COR-L47 (cell line): ENCODE results near the gene VASN.

Experiments used
- DNase-seq: peaks from one replicate; lab custom pipeline; 2025; lab: John Stamatoyannopoulos, UW

Gene VASN

DNA sequence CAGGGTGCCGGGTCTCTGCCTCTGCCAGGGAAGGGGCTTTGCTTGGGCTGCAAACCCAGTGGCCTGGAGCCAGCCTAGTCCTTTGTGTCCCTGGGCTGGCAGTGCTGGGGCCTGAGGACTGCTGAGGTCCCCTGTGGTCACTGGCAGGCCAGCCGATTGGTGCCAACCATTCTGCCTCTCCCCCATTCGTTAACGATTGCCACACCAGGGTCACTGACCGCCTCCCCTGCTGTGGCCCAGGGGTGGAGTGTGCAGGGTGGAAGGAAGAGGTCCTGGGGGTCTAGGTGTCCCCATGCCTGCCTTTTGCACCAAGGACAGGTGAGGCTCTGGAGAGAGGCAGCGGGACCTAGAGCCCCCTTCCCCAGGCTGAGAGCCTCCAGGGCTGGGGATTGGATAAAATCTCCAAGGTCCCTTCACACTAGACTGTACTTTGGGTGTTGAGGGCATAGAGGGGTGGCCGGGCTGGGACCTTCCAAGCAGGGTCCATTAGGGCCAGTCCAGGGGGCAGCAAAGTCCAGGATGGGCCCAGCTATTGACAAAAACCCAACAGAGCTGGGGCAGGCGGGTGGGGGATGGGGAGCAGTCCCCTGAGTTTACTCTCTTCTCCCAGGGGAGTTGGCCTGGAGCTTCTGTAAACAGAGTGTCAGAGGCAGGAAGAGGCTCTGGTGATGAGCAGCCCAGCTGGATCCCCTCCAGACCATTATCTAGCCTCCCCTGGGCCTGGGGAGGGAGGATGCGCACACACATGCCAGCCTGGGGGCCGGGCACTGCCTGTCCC lies 1.1 kb downstream of the VASN start:
- peak; percentile 98 for DNase-seq

- peak; percentile 61 for DNase-seq
Observed at GRCh38 chr16:4373356-4373908, 1.8 kb downstream of the VASN start.

DNA sequence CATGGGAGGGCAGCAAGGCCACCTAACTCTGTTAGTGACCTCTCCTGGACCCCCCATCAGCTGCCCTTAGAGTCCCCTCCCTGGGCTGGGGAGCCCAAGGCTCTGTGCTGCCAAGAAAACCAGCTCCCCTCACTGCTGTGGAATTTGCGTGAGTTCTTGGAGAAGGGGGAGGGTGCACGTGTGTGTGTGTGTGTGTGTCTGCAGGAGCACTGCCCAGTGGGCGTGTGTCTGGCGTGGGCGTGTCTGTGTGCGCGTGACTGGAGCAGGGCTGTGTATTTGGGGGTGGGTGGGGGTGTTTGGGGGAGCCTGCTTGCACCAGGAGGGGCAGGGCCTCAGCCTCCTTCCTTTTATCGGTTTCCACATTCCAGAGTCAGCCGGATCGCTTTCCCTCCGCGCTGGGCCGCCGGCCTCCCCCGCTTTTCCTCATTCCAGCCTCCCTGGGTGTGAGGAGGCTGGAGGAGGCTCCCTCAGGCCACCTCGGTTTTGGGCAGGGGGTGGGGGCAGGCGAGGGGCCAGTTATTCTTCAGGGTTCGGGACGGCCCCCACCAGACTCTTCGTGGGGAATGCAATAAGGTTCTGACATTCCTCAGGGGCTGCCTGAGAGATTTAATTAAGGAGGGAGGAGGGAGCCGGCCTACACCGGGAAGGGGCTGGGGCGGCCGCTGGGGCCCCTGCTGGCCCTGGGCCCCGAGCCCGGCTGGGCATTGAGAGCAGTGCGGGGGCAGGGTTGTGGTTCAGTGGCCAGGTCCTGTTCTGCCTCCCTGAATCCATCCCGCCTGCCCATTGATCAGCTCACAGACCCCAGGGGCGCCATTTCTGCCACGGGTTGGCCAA lies 2.5 kb downstream of the VASN start:
- no peak for DNase-seq

GRCh38 chr16:4375717-4376116 lies 4.1 kb downstream of the VASN start:
- no peak for DNase-seq

DNA sequence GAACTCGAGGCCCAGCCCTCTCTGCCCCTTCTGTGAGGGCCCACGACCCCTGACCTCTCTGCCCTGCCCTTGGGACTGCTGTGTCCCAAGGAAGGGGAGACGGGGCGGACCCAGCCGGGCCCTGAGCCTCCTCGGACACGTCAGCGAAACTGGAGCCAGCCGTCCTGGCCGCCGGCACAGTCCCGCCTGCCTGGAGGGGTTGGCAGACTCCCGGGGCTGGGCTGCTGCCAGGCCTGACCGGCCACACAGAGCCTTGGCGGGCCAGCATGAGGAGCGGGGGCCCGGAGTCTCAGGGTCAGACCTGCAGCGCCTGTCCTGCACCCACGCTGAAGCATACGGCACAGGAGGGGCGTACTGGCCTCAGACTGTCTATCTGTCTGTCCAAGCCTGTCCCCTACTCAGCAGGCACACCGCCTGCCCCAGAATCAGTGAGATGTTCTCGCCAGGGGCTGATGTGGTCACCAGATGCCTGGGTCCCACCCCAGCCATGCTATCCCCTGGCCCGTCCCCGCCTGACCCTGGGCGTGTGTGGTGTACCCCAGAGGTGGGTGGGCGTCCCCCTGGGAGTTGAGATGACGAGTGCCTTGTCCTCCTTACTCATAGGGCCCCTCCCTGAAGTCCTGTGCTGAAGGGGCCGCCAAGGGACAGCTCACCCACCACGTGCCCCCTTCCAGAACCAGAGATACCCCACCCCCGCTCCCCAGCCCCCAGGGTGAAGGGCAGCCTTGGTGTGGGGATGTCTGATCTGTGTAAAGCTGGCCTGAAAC lies 4.7 kb downstream of the VASN start:
- no peak for DNase-seq

- no peak for DNase-seq
Observed at GRCh38 chr16:4376893-4377572, 5.4 kb downstream of the VASN start.

- no peak for DNase-seq
Observed at GRCh38 chr16:4377573-4378154, 6.0 kb downstream of the VASN start.

- DNase-seq, result no peak
Observed at GRCh38 chr16:4378161-4378666, 6.6 kb downstream of the VASN start.

DNA sequence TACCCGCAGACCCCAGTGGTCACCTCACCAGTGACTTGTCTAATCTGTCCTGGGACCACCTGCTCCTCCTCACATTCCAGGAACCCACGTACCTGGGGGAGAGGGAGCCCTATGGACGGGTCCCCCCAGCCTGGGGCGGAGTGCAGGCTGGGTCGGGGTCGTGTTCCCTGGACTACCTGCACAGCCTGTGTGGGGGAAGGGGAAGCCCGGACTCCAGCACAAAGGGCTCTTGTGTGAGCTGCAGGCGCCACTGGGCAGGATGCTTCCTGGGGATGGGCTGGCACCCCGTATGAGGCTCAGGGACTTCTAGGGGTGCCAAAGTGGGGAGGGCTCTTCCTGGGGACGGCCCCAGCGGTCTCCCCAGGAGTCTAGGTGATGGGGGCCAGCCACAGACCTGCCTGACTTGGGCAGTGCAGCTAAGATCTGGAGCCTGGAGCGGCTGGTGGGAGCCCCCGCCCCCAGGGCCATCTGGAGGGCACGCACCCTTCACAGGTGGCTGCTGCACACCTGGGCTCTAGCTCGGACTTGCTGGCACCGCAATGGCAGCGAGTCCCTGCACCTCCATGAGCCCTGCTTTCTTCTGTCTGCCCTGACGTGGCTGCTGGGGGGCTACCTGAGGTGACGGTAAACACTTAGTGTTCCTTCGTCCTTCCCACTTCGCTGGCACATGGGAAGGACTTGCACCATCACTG lies 7.5 kb downstream of the VASN start:
- DNase-seq, result no peak

- no peak for DNase-seq
Observed at GRCh38 chr16:4380119-4381063, 8.7 kb downstream of the VASN start.

- DNase-seq, result no peak
Observed at GRCh38 chr16:4381072-4381934, 9.7 kb downstream of the VASN start.

DNA sequence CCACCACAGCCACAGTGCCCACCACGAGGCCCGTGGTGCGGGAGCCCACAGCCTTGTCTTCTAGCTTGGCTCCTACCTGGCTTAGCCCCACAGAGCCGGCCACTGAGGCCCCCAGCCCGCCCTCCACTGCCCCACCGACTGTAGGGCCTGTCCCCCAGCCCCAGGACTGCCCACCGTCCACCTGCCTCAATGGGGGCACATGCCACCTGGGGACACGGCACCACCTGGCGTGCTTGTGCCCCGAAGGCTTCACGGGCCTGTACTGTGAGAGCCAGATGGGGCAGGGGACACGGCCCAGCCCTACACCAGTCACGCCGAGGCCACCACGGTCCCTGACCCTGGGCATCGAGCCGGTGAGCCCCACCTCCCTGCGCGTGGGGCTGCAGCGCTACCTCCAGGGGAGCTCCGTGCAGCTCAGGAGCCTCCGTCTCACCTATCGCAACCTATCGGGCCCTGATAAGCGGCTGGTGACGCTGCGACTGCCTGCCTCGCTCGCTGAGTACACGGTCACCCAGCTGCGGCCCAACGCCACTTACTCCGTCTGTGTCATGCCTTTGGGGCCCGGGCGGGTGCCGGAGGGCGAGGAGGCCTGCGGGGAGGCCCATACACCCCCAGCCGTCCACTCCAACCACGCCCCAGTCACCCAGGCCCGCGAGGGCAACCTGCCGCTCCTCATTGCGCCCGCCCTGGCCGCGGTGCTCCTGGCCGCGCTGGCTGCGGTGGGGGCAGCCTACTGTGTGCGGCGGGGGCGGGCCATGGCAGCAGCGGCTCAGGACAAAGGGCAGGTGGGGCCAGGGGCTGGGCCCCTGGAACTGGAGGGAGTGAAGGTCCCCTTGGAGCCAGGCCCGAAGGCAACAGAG lies 10.5 kb downstream of the VASN start:
- no peak for DNase-seq

DNA sequence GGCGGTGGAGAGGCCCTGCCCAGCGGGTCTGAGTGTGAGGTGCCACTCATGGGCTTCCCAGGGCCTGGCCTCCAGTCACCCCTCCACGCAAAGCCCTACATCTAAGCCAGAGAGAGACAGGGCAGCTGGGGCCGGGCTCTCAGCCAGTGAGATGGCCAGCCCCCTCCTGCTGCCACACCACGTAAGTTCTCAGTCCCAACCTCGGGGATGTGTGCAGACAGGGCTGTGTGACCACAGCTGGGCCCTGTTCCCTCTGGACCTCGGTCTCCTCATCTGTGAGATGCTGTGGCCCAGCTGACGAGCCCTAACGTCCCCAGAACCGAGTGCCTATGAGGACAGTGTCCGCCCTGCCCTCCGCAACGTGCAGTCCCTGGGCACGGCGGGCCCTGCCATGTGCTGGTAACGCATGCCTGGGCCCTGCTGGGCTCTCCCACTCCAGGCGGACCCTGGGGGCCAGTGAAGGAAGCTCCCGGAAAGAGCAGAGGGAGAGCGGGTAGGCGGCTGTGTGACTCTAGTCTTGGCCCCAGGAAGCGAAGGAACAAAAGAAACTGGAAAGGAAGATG lies 11.2 kb downstream of the VASN start:
- no peak for DNase-seq

- DNase-seq, result no peak
Observed at GRCh38 chr16:4383591-4384444, 12.2 kb downstream of the VASN start.

DNA sequence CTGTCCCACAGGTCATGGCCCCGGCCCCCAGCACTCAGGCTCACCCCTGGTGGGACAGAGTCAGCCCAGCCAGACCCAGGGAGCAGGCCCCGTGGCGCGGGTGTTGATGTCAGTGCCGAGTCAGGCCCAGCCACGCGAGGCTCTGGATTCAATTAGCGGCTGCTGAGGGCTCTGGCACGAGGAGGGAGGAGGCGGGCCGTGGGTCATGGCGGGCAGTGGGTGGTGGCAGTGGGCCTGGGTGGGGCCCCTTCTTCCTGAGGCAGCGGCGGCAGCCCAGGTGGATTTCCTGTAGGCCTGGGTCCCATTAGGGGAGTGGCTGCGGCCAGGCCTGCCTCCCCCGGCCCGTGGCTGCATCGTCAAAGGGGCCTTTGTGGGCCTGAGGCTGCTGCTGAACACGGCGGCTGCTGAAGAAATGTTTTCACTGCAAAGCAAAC lies 12.9 kb downstream of the VASN start:
- DNase-seq, result no peak
